ENCODE data around the gene GNG4.
"Not testable (repeated sequence)": the region's sequence is repeated elsewhere in the genome, so short reads cannot be mapped to it uniquely, and the experiment has no call there.

GNG4 gene

GRCh38 chr1:235573880-235574279 lies 75.7 kb downstream of the GNG4 start:
- DNase-seq (ENCODE audit: insufficient read length, low spot score) (no peak), FAIRE-seq (no peak)
- TF ChIP-seq POLR2AphosphoS5 (IDR thresholded peaks at IDR 0.05; ENCODE audit: low read depth, low read length) (no peak), POLR2A (IDR thresholded peaks at IDR 0.05; ENCODE audit: low read depth, low read length) (no peak), TAF1 (IDR thresholded peaks at IDR 0.05; ENCODE audit: low read depth, low read length) (no peak), SPI1 (IDR thresholded peaks at IDR 0.05; ENCODE audit: low read depth, low read length) (no peak), POU2F2 (IDR thresholded peaks at IDR 0.05; ENCODE audit: low read depth, low read length) (no peak), PAX5 (IDR thresholded peaks at IDR 0.05; ENCODE audit: insufficient read depth, low read length, severe bottlenecking) (no peak)

DNA sequence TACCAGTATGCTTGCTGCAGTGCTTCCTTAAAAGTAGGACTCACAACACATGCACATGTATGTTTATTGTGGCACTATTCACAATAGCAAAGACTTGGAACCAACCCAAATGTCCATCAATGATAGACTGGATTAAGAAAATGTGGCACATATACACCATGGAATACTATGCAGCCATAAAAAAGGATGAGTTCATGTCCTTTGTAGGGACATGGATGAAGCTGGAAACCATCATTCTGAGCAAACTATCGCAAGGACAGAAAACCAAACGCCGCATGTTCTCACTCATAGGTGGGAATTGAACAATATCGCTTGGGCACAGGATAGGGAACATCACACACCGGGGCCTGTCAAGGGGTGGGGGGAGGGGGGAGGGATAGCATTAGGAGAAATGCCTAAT lies 76.6 kb downstream of the GNG4 start:
- not testable (repeated sequence) for DNase-seq (ENCODE audit: insufficient read length, low spot score); FAIRE-seq

DNA sequence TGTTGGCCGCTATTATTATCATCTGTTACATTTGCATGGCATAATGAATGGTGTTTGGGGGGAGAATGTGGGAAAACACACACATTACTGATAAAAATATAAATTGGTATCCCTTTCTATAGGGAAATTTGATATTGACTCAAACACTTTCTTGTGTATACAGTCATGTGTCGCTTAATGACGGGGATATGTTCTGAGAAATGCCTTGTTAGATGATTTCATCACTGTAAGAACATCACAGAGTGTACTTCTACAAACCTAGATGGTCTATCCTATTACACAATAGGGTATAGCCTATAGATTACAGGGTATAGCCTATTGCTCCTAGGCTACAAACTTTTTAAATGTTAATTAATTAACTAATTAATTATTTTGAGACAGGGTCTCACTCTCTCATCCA lies 78.1 kb downstream of the GNG4 start:
- no peak for FAIRE-seq
- no peak for TF ChIP-seq POLR2AphosphoS5 (IDR thresholded peaks at IDR 0.05; ENCODE audit: low read depth, low read length)
- TF ChIP-seq PAX5 (IDR thresholded peaks at IDR 0.05; ENCODE audit: insufficient read depth, low read length, severe bottlenecking), result no peak
- no peak for TF ChIP-seq TAF1 (IDR thresholded peaks at IDR 0.05; ENCODE audit: low read depth, low read length)
- no peak for TF ChIP-seq POLR2A (IDR thresholded peaks at IDR 0.05; ENCODE audit: low read depth, low read length)
- TF ChIP-seq POU2F2 (IDR thresholded peaks at IDR 0.05; ENCODE audit: low read depth, low read length), result no peak
- TF ChIP-seq SPI1 (IDR thresholded peaks at IDR 0.05; ENCODE audit: low read depth, low read length), result no peak
- DNase-seq (ENCODE audit: insufficient read length, low spot score), result no peak

GRCh38 chr1:235567812-235568503 lies 81.6 kb downstream of the GNG4 start:
- DNase-seq (ENCODE audit: insufficient read length, low spot score) (no peak), FAIRE-seq (peak; percentile 9)
- TF ChIP-seq POU2F2 (IDR thresholded peaks at IDR 0.05; ENCODE audit: low read depth, low read length) (no peak), TAF1 (IDR thresholded peaks at IDR 0.05; ENCODE audit: low read depth, low read length) (no peak), SPI1 (IDR thresholded peaks at IDR 0.05; ENCODE audit: low read depth, low read length) (no peak), PAX5 (IDR thresholded peaks at IDR 0.05; ENCODE audit: insufficient read depth, low read length, severe bottlenecking) (no peak), POLR2AphosphoS5 (IDR thresholded peaks at IDR 0.05; ENCODE audit: low read depth, low read length) (no peak), POLR2A (IDR thresholded peaks at IDR 0.05; ENCODE audit: low read depth, low read length) (no peak)

- no peak for TF ChIP-seq PAX5 (IDR thresholded peaks at IDR 0.05; ENCODE audit: insufficient read depth, low read length, severe bottlenecking)
- no peak for DNase-seq (ENCODE audit: insufficient read length, low spot score)
- no peak for FAIRE-seq
Measured at GRCh38 chr1:235566084-235566483, 83.5 kb downstream of the GNG4 start.

GRCh38 chr1:235563513-235564061 lies 86.0 kb downstream of the GNG4 start:
- DNase-seq (ENCODE audit: insufficient read length, low spot score), result no peak
- no peak for FAIRE-seq

DNA sequence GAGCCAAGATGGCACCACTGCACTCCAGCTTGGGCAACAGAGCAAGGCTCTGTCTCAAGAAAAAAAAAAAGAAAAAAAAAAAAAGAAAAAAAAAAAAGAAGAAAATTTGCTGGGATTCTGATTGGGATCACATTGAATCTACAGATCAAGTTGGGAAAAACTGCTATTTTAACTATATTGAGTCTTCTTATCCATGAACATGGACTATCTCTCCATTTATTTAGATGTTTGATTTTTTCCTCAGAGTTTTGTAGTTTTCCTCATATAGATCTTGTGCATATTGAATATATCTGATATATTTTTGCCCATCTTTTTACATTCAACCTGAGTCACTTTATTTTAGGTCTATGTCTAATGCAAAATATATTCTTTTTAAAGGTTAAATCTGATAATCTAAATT lies 87.0 kb downstream of the GNG4 start:
- TF ChIP-seq POU2F2 (IDR thresholded peaks at IDR 0.05; ENCODE audit: low read depth, low read length) (no peak), POLR2AphosphoS5 (IDR thresholded peaks at IDR 0.05; ENCODE audit: low read depth, low read length) (no peak)
- no peak for DNase-seq (ENCODE audit: insufficient read length, low spot score)
- no peak for FAIRE-seq

More at GRCh38 chr1:235563513-235564061, 86.0 kb downstream of the GNG4 start:
- TF ChIP-seq PAX5 (IDR thresholded peaks at IDR 0.05; ENCODE audit: insufficient read depth, low read length, severe bottlenecking) (no peak), TAF1 (IDR thresholded peaks at IDR 0.05; ENCODE audit: low read depth, low read length) (no peak), POLR2A (IDR thresholded peaks at IDR 0.05; ENCODE audit: low read depth, low read length) (no peak), POLR2AphosphoS5 (IDR thresholded peaks at IDR 0.05; ENCODE audit: low read depth, low read length) (no peak), POU2F2 (IDR thresholded peaks at IDR 0.05; ENCODE audit: low read depth, low read length) (no peak), SPI1 (IDR thresholded peaks at IDR 0.05; ENCODE audit: low read depth, low read length) (no peak)

DNA sequence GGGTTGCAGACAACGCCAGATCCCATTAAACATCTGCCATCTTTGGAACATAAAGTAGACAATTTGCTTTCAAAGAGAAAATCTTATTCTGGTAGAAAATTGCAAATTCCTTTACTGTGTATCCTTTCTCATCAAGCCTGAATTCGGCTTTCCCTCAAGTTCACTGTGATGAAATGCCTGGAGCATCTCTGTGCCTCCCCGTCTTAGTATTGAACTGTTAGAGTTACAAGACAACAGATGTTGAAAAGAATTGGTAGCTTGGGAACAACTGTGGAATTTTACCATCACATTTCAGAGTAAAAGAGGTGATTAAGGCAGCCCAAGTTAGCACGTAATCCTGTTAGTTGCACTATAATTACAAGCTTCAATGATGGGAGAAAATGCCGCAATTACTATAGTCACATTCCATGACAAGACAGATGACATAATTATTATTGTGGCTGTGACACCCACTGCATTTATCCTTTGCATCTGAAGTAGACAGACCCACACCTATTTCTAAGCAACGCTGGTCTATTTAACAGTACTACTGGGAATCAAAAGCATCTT lies 90.9 kb downstream of the GNG4 start:
- DNase-seq (ENCODE audit: insufficient read length, low spot score) (no peak), FAIRE-seq (no peak)
- no peak for TF ChIP-seq POLR2A (IDR thresholded peaks at IDR 0.05; ENCODE audit: low read depth, low read length)
- TF ChIP-seq POLR2AphosphoS5 (IDR thresholded peaks at IDR 0.05; ENCODE audit: low read depth, low read length), result no peak
- TF ChIP-seq SPI1 (IDR thresholded peaks at IDR 0.05; ENCODE audit: low read depth, low read length), result no peak
- TF ChIP-seq PAX5 (IDR thresholded peaks at IDR 0.05; ENCODE audit: insufficient read depth, low read length, severe bottlenecking), result no peak
- no peak for TF ChIP-seq TAF1 (IDR thresholded peaks at IDR 0.05; ENCODE audit: low read depth, low read length)
- TF ChIP-seq POU2F2 (IDR thresholded peaks at IDR 0.05; ENCODE audit: low read depth, low read length), result no peak

GRCh38 chr1:235557495-235557894 lies 92.1 kb downstream of the GNG4 start:
- TF ChIP-seq POLR2A (IDR thresholded peaks at IDR 0.05; ENCODE audit: low read depth, low read length) (no peak), POU2F2 (IDR thresholded peaks at IDR 0.05; ENCODE audit: low read depth, low read length) (no peak), POLR2AphosphoS5 (IDR thresholded peaks at IDR 0.05; ENCODE audit: low read depth, low read length) (no peak), TAF1 (IDR thresholded peaks at IDR 0.05; ENCODE audit: low read depth, low read length) (no peak), SPI1 (IDR thresholded peaks at IDR 0.05; ENCODE audit: low read depth, low read length) (no peak), PAX5 (IDR thresholded peaks at IDR 0.05; ENCODE audit: insufficient read depth, low read length, severe bottlenecking) (no peak)
- no peak for DNase-seq (ENCODE audit: insufficient read length, low spot score)
- FAIRE-seq, result no peak

- DNase-seq (ENCODE audit: insufficient read length, low spot score) (no peak), FAIRE-seq (no peak)
- TF ChIP-seq POLR2AphosphoS5 (IDR thresholded peaks at IDR 0.05; ENCODE audit: low read depth, low read length) (no peak), TAF1 (IDR thresholded peaks at IDR 0.05; ENCODE audit: low read depth, low read length) (no peak), SPI1 (IDR thresholded peaks at IDR 0.05; ENCODE audit: low read depth, low read length) (no peak), POLR2A (IDR thresholded peaks at IDR 0.05; ENCODE audit: low read depth, low read length) (no peak), POU2F2 (IDR thresholded peaks at IDR 0.05; ENCODE audit: low read depth, low read length) (no peak), PAX5 (IDR thresholded peaks at IDR 0.05; ENCODE audit: insufficient read depth, low read length, severe bottlenecking) (no peak)
Measured at GRCh38 chr1:235556807-235557206, 92.8 kb downstream of the GNG4 start.
